Inflammatory macrophage treated with lipopolysaccharide for 1 hour (primary cell): Measurements from ENCODE around the gene CD37.
"Not testable (repeated sequence)": the region's sequence is repeated elsewhere in the genome, so short reads cannot be mapped to it uniquely, and the experiment has no call there.

Source experiments
- DNase-seq, 2 donors: peaks; one replicate each; pipeline ENCODE4 v3.0.0-alpha.2; 2020 to 2022

The CD37 gene

GRCh38 chr19:49335071-49335783, at the start of gene CD37:
Gene CD37, plus strand, starts transcription at chr19:49335406. Its CDS starts 135 bp downstream, at chr19:49335541.
- DNase-seq = peak; percentile 50 to 52

- peak; percentile 50 to 81 for DNase-seq
Measured at GRCh38 chr19:49287141-49287770, 48.0 kb upstream of the CD37 start.

- not testable (repeated sequence) for DNase-seq
Measured at GRCh38 chr19:49288205-49288604, 47.0 kb upstream of the CD37 start.

- DNase-seq = peak; percentile 41 to 84
Measured at GRCh38 chr19:49289286-49289685, 45.9 kb upstream of the CD37 start.

- no peak for DNase-seq
Measured at GRCh38 chr19:49290517-49290916, 44.7 kb upstream of the CD37 start.

- DNase-seq = no peak
Measured at GRCh38 chr19:49294401-49294800, 40.8 kb upstream of the CD37 start.

GRCh38 chr19:49295208-49295880, 39.9 kb upstream of the CD37 start:
- DNase-seq = no peak

- no peak for DNase-seq
Measured at GRCh38 chr19:49297403-49297802, 37.8 kb upstream of the CD37 start.

- DNase-seq = not testable (repeated sequence)
Measured at GRCh38 chr19:49298653-49299052, 36.6 kb upstream of the CD37 start.

GRCh38 chr19:49301165-49301865, 33.9 kb upstream of the CD37 start:
- DNase-seq = peak; percentile 67 to 94

GRCh38 chr19:49301866-49302252, 33.3 kb upstream of the CD37 start:
- no peak for DNase-seq

GRCh38 chr19:49306734-49307133, 28.5 kb upstream of the CD37 start:
- not testable (repeated sequence) for DNase-seq

GRCh38 chr19:49309087-49309486, 26.1 kb upstream of the CD37 start:
- DNase-seq = no peak

GRCh38 chr19:49315111-49315510, 20.1 kb upstream of the CD37 start:
- DNase-seq = no peak

GRCh38 chr19:49316284-49316683, 18.9 kb upstream of the CD37 start:
- no peak for DNase-seq

GRCh38 chr19:49318296-49318695, 16.9 kb upstream of the CD37 start:
- no peak for DNase-seq

GRCh38 chr19:49324801-49325576, 10.2 kb upstream of the CD37 start, which contains the start of gene SLC6A16:
Gene SLC6A16, minus strand, starts transcription at chr19:49325191. Its CDS starts 13,844 bp downstream, at chr19:49311347.
- no peak for DNase-seq

- not testable (repeated sequence) for DNase-seq
Measured at GRCh38 chr19:49325756-49326155, 9.4 kb upstream of the CD37 start.

GRCh38 chr19:49326165-49326704, 9.0 kb upstream of the CD37 start:
- DNase-seq = peak in 1 of 2 donors; percentile 30

GRCh38 chr19:49327878-49328544, 7.2 kb upstream of the CD37 start:
- peak; percentile 66 to 78 for DNase-seq

GRCh38 chr19:49328741-49329140, 6.5 kb upstream of the CD37 start:
- DNase-seq = no peak
